Hematopoietic multipotent progenitor cell treated with erythropoietin and hydrocortisone succinate and interleukin-3 and kit ligand, for 17 days (in vitro differentiated cells): ENCODE measurements around the gene NFIX.
A peak's percentile ranks its signal among the peaks of the same experiment; 100 is the strongest.
"Not testable (repeated sequence)": the region's sequence is repeated elsewhere in the genome, so short reads cannot be mapped to it uniquely, and the experiment has no call there.

Source experiments
- DNase-seq: peaks from one replicate; pipeline ENCODE4 v3.0.0-alpha.2; 2015; ENCODE audit warnings: low spot score

Gene NFIX

GRCh38 chr19:12994701-12995595 lies at the start of gene NFIX:
TSS of gene NFIX (plus strand) at chr19:12995475. CDS start at chr19:12995838, 363 bp downstream.
- peak; percentile 52 for DNase-seq

GRCh38 chr19:12945479-12946091 lies 49.7 kb upstream of the NFIX start, which contains the start of gene RAD23A:
TSS of gene RAD23A (plus strand) at chr19:12945862. CDS start at chr19:12945949, 87 bp downstream.
- peak; percentile 100 for DNase-seq

DNA sequence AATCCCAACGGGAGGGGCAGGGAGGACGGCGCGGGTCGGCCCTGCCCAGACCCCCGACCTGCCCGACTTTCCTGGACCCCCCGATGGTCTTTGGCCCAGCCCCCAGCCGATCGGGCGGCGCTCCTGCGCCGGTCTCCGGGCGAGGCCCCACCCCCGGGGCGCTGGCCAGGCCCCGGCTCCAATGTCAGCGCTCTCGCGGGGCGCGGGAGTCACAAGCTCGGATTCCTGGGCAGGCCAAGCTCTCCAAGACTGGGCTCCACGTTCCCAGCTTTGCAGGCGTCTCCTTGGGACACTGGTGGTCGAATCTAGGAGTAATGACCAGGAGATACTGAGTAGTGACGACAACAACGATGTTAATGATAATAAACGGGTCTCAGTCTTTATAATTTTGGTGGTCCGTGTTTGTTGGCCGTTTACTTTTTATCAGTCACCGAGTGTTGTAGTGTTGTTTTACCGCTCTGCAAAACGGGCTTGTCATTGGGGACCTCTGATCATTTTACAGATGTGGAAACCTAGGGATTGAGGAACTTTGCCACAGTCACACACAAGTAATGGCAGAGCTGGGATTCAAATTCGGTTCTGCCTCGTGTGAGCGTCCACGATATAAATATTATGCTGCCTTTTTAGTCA lies 49.1 kb upstream of the NFIX start:
- peak; percentile 82 for DNase-seq

- DNase-seq = peak; percentile 71
Measured at GRCh38 chr19:12946731-12947496, 48.4 kb upstream of the NFIX start.

GRCh38 chr19:12947702-12948611 lies 47.3 kb upstream of the NFIX start:
- DNase-seq = peak; percentile 99

GRCh38 chr19:12948612-12949362 lies 46.5 kb upstream of the NFIX start:
- DNase-seq = peak; percentile 65

GRCh38 chr19:12949363-12950283 lies 45.7 kb upstream of the NFIX start:
- peak; percentile 56 for DNase-seq

- not testable (repeated sequence) for DNase-seq
Measured at GRCh38 chr19:12952050-12952449, 43.2 kb upstream of the NFIX start.

- no peak for DNase-seq
Measured at GRCh38 chr19:12952488-12953137, 42.7 kb upstream of the NFIX start.

DNA sequence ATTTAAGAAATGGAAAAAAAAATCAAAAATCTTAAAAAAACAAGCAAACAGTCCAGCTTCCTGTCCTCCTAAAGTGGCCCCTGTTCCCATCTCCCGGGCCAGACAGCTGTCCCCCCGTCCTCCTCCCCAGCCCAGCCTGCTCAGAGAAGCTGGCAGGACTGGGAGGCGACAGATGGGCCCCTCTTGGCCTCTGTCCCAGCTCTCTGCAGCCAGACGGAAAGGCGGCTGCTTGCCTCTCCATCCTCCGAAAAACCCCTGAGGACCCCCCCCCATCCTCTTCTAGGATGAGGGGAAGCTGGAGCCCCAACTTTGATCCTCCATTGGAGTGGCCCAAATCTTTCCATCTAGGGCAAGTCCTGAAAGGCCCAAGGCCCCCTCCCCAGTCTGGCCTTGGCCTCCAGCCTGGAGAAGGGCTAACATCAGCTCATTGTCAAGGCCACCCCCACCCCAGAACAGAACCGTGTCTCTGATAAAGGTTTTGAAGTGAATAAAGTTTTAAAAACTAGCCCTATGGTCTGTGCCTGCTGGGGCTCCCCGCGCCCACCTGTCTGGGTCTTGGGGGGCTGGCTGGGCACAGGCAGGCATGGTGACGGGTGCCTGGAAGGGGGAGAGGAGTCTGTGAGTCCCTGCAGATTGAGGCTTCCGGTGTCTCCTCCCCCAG lies 42.0 kb upstream of the NFIX start:
- no peak for DNase-seq

DNA sequence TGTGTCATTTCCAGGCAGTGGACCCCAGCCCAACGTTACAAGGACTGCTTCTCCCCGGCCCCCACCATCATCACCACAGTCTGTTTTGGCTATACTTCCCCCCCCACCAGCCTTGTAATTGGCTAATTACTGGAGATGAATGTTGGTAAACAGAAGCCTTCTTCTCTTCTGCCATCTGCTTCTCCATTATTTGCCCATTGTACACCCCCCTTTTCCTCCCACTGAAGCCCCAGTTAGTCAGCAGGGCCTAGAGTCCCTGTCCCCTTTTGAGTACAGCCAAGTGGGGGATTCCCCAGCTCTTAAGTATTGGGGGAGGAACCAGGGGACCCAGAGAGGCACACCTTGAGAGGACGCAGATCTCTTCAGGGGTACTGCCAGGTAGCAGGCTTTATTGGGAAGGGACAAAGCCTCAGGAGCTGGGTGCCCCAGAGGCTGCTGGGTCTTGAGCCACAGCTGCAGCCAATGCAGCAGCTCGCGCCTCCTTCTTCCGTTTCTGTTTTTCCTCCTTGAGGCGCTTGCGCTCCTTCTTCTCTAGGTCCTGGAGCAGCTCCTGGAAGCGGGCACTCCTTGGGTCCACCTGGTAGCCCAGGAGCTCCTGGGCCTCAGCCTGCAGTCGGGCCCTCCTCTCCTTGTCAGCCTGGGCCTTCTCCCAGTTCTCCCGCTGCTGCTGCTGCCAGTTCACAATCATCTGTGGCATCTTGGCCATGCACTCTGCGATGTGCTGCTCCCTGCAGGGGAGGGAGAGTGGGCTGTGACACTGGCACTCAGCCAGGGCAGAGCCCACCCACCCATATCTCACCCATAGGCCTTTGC lies 41.3 kb upstream of the NFIX start:
- DNase-seq = no peak

- no peak for DNase-seq
Measured at GRCh38 chr19:12954612-12954962, 40.7 kb upstream of the NFIX start.

DNA sequence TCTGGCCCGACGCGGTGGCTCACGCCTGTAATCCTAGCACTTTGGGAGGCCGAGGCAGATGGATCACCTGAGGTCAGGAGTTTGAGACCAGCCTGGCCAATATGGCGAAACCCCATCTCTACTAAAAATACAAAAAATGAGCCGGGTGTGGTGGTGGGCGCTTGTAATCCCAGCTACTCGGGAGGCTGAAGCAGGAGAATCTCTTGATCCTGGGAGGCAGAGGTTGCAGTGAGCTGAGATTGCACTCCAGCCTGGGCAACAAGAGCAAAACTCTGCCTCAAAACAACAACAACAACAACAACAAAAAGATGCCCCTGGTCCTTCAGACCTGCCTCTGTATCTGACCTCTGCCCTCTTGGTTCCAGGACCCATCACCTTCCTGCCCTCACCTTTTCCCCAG lies 39.7 kb upstream of the NFIX start:
- not testable (repeated sequence) for DNase-seq

GRCh38 chr19:12955996-12956395 lies 39.3 kb upstream of the NFIX start:
- no peak for DNase-seq

GRCh38 chr19:12956446-12957388 lies 38.6 kb upstream of the NFIX start, which contains the start of gene GADD45GIP1:
TSS of gene GADD45GIP1 (minus strand) at chr19:12957223. CDS start at chr19:12957212, 11 bp downstream.
- DNase-seq = peak; percentile 79
